GM21423 (cell line): Measurements from ENCODE around the gene REXO4.
A peak's percentile ranks its signal among the peaks of the same experiment; 100 is the strongest.

ENCODE experiments used
- ATAC-seq: cut with Tn5 transposase; IDR thresholded peaks from one replicate; pipeline ENCODE4 v1.9.1; 2021; ENCODE audit warnings: mild to moderate bottlenecking, moderate library complexity; ENCODE audit not compliant: unreplicated experiment

The REXO4 gene

GRCh38 chr9:133417541-133418461 lies at the start of gene REXO4:
Gene REXO4, minus strand, starts transcription at chr9:133418010. Its CDS starts 166 bp downstream, at chr9:133417844.
- ATAC-seq: peak; percentile 70

GRCh38 chr9:133467101-133467500 lies 49.3 kb upstream of the REXO4 start:
- no peak for ATAC-seq

- no peak for ATAC-seq
These were observed 48.2 kb upstream of the REXO4 start for GRCh38 chr9:133465984-133466383.

GRCh38 chr9:133464638-133465037 lies 46.8 kb upstream of the REXO4 start:
- ATAC-seq: no peak

- ATAC-seq: no peak
These were observed 46.2 kb upstream of the REXO4 start for GRCh38 chr9:133463864-133464615.

- ATAC-seq: no peak
These were observed 45.5 kb upstream of the REXO4 start for GRCh38 chr9:133463234-133463863.

GRCh38 chr9:133461975-133462374 lies 44.2 kb upstream of the REXO4 start:
- ATAC-seq: no peak

GRCh38 chr9:133460405-133461175 lies 42.8 kb upstream of the REXO4 start:
- ATAC-seq: peak; percentile 27

GRCh38 chr9:133459476-133460404 lies 41.9 kb upstream of the REXO4 start, which contains the start of gene CACFD1:
Gene CACFD1, plus strand, starts transcription at chr9:133459978. Its CDS starts 89 bp downstream, at chr9:133460067.
- peak; percentile 77 for ATAC-seq

GRCh38 chr9:133458643-133459312 lies 41.0 kb upstream of the REXO4 start:
- no peak for ATAC-seq

GRCh38 chr9:133457748-133458147 lies 39.9 kb upstream of the REXO4 start:
- no peak for ATAC-seq

GRCh38 chr9:133457233-133457632 lies 39.4 kb upstream of the REXO4 start:
- no peak for ATAC-seq

- no peak for ATAC-seq
These were observed 38.6 kb upstream of the REXO4 start for GRCh38 chr9:133456409-133456808.

GRCh38 chr9:133455936-133456335 lies 38.1 kb upstream of the REXO4 start:
- no peak for ATAC-seq

GRCh38 chr9:133454943-133455673 lies 37.3 kb upstream of the REXO4 start:
- ATAC-seq: no peak

- ATAC-seq: no peak
These were observed 36.5 kb upstream of the REXO4 start for GRCh38 chr9:133454325-133454724.

- no peak for ATAC-seq
These were observed 35.8 kb upstream of the REXO4 start for GRCh38 chr9:133453651-133454050.

- ATAC-seq: no peak
These were observed 34.8 kb upstream of the REXO4 start for GRCh38 chr9:133452562-133452961.
